HCT116 (cell line): Measurements from ENCODE around the gene MTSS2.

ENCODE experiments used
- EGR1 ChIP-seq: IDR thresholded peaks from 2 replicates; pipeline ENCODE4 v1.6.1; 2012; ENCODE audit warnings: low read depth
- YY1 ChIP-seq: IDR thresholded peaks from 2 replicates; pipeline ENCODE4 v1.6.1; 2011; ENCODE audit warnings: low read length, low read depth, moderate library complexity, mild to moderate bottlenecking; ENCODE audit not compliant: insufficient replicate concordance; ENCODE audit errors: extremely low read depth
- TF ChIP-seq, protein P1 (sequence below), 3 experiments: fragments of 200-600 bp in 1 of 3; sonication (generic) in 1 of 3; IDR thresholded peaks in 2 of 3; conservative IDR thresholded peaks in 1 of 3; 2 replicates each; pipeline ENCODE4 v1.5.1; 2012 to 2017; ENCODE audit warnings: low read depth in 2 of 3, low read length in 2 of 3, antibody characterized with exemption in 1 of 3, borderline replicate concordance in 1 of 3, control low read depth in 1 of 3, mild to moderate bottlenecking in 1 of 3, mixed read lengths in 1 of 3, mixed run types in 1 of 3, moderate library complexity in 1 of 3; ENCODE audit not compliant: insufficient read depth in 1 of 3
- TF ChIP-seq, protein P2 (sequence below): IDR thresholded peaks from 2 replicates; pipeline ENCODE4 v1.6.1; 2012; ENCODE audit warnings: low read depth

- TF ChIP-seq EGR1 (no peak), YY1 (no peak)
- TF ChIP-seq, protein P1, sequence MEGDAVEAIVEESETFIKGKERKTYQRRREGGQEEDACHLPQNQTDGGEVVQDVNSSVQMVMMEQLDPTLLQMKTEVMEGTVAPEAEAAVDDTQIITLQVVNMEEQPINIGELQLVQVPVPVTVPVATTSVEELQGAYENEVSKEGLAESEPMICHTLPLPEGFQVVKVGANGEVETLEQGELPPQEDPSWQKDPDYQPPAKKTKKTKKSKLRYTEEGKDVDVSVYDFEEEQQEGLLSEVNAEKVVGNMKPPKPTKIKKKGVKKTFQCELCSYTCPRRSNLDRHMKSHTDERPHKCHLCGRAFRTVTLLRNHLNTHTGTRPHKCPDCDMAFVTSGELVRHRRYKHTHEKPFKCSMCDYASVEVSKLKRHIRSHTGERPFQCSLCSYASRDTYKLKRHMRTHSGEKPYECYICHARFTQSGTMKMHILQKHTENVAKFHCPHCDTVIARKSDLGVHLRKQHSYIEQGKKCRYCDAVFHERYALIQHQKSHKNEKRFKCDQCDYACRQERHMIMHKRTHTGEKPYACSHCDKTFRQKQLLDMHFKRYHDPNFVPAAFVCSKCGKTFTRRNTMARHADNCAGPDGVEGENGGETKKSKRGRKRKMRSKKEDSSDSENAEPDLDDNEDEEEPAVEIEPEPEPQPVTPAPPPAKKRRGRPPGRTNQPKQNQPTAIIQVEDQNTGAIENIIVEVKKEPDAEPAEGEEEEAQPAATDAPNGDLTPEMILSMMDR (IDR thresholded peaks at IDR 0.05 in 2 of 3, conservative IDR thresholded peaks at IDR 0.05 in 1 of 3; ENCODE audit: borderline replicate concordance in 1 of 3, insufficient read depth in 1 of 3, low read depth in 2 of 3, low read length in 2 of 3) = no peak
- TF ChIP-seq, protein P2, sequence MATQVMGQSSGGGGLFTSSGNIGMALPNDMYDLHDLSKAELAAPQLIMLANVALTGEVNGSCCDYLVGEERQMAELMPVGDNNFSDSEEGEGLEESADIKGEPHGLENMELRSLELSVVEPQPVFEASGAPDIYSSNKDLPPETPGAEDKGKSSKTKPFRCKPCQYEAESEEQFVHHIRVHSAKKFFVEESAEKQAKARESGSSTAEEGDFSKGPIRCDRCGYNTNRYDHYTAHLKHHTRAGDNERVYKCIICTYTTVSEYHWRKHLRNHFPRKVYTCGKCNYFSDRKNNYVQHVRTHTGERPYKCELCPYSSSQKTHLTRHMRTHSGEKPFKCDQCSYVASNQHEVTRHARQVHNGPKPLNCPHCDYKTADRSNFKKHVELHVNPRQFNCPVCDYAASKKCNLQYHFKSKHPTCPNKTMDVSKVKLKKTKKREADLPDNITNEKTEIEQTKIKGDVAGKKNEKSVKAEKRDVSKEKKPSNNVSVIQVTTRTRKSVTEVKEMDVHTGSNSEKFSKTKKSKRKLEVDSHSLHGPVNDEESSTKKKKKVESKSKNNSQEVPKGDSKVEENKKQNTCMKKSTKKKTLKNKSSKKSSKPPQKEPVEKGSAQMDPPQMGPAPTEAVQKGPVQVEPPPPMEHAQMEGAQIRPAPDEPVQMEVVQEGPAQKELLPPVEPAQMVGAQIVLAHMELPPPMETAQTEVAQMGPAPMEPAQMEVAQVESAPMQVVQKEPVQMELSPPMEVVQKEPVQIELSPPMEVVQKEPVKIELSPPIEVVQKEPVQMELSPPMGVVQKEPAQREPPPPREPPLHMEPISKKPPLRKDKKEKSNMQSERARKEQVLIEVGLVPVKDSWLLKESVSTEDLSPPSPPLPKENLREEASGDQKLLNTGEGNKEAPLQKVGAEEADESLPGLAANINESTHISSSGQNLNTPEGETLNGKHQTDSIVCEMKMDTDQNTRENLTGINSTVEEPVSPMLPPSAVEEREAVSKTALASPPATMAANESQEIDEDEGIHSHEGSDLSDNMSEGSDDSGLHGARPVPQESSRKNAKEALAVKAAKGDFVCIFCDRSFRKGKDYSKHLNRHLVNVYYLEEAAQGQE = no peak
These were observed 2.5 kb downstream of the MTSS2 start for GRCh38 chr16:70683146-70683944.
